ENCODE results near the gene HECTD2. TPM values are rescaled to one million over a fixed set of nuclear protein-coding genes. Genes with fewer than 3 reads are reported as not detected.
"Not testable (repeated sequence)": the region's sequence is repeated elsewhere in the genome, so short reads cannot be mapped to it uniquely, and the experiment has no call there.

The HECTD2 gene
- total and polyA plus RNA-seq, 5 donors: 4.6 to 13.4 (median 9.5) TPM

- DNase-seq; intact Hi-C loops (cut with DNase I); H3K27me3 ChIP-seq (ENCODE audit: control insufficient read depth, insufficient read depth); ATAC-seq; H3K4me3 ChIP-seq (ENCODE audit: low read length); H3K9me3 ChIP-seq (ENCODE audit: control insufficient read depth, low read length); H3K4me1 ChIP-seq (ENCODE audit: control insufficient read depth, insufficient read depth, low read length); H3K27ac ChIP-seq (ENCODE audit: low read length): not testable (repeated sequence)
- 100% methylated on average over 2 of the region's 2 CpGs for WGBS
Measured at GRCh38 chr10:91438228-91438627, 28.1 kb downstream of the HECTD2 start.

- no peaks in the 10 kb centered on the region for H3K27me3 ChIP-seq (ENCODE audit: control insufficient read depth, insufficient read depth)
- ATAC-seq (no peak), DNase-seq (no peak)
- intact Hi-C loops (cut with DNase I): no loop called here
- 30% methylated on average over 6 of the region's 6 CpGs for WGBS
- H3K27ac ChIP-seq (ENCODE audit: low read length): no peak overlapping the region
- H3K4me1 ChIP-seq (ENCODE audit: control insufficient read depth, insufficient read depth, low read length): no peaks in the 10 kb centered on the region
- H3K4me3 ChIP-seq (ENCODE audit: low read length): no peak overlapping the region
- no peaks in the 10 kb centered on the region for H3K9me3 ChIP-seq (ENCODE audit: control insufficient read depth, low read length)
Measured at GRCh38 chr10:91444211-91445182, 34.4 kb downstream of the HECTD2 start.

GRCh38 chr10:91452063-91452462 lies 41.9 kb downstream of the HECTD2 start:
- Histone ChIP-seq H3K27ac (ENCODE audit: low read length) (no peak overlapping the region), H3K27me3 (ENCODE audit: control insufficient read depth, insufficient read depth) (no peaks in the 10 kb centered on the region), H3K4me3 (ENCODE audit: low read length) (no peak overlapping the region), H3K4me1 (ENCODE audit: control insufficient read depth, insufficient read depth, low read length) (no peaks in the 10 kb centered on the region), H3K9me3 (ENCODE audit: control insufficient read depth, low read length) (no peaks in the 10 kb centered on the region)
- ATAC-seq: no peak
- DNase-seq: no peak
- intact Hi-C loops (cut with DNase I): no loop called here

GRCh38 chr10:91453535-91453934 lies 43.4 kb downstream of the HECTD2 start:
- Histone ChIP-seq H3K4me1 (ENCODE audit: control insufficient read depth, insufficient read depth, low read length) (no peaks in the 10 kb centered on the region), H3K27ac (ENCODE audit: low read length) (no peak overlapping the region), H3K4me3 (ENCODE audit: low read length) (no peak overlapping the region), H3K9me3 (ENCODE audit: control insufficient read depth, low read length) (no peaks in the 10 kb centered on the region), H3K27me3 (ENCODE audit: control insufficient read depth, insufficient read depth) (no peaks in the 10 kb centered on the region)
- intact Hi-C loops (cut with DNase I): no loop called here
- ATAC-seq (no peak), DNase-seq (no peak)

- ATAC-seq; DNase-seq; H3K4me3 ChIP-seq (ENCODE audit: low read length); intact Hi-C loops (cut with DNase I); H3K4me1 ChIP-seq (ENCODE audit: control insufficient read depth, insufficient read depth, low read length); H3K27me3 ChIP-seq (ENCODE audit: control insufficient read depth, insufficient read depth); H3K9me3 ChIP-seq (ENCODE audit: control insufficient read depth, low read length); H3K27ac ChIP-seq (ENCODE audit: low read length): not testable (repeated sequence)
- 97% methylated on average over 1 of the region's 1 CpG for WGBS
Measured at GRCh38 chr10:91455135-91455534, 45.0 kb downstream of the HECTD2 start.

- intact Hi-C loops (cut with DNase I): no loop called here
- 72% methylated on average over 3 of the region's 3 CpGs for WGBS
- DNase-seq: no peak
- no peaks in the 10 kb centered on the region for H3K4me1 ChIP-seq (ENCODE audit: control insufficient read depth, insufficient read depth, low read length)
- H3K9me3 ChIP-seq (ENCODE audit: control insufficient read depth, low read length): no peaks in the 10 kb centered on the region
- no peak for ATAC-seq
- no peak overlapping the region for H3K27ac ChIP-seq (ENCODE audit: low read length)
- no peaks in the 10 kb centered on the region for H3K27me3 ChIP-seq (ENCODE audit: control insufficient read depth, insufficient read depth)
- no peak overlapping the region for H3K4me3 ChIP-seq (ENCODE audit: low read length)
Measured at GRCh38 chr10:91460681-91461080, 50.5 kb downstream of the HECTD2 start.

GRCh38 chr10:91462423-91462822 lies 52.3 kb downstream of the HECTD2 start:
- intact Hi-C loops (cut with DNase I): no loop called here
- ATAC-seq (no peak), DNase-seq (no peak)
- H3K27me3 ChIP-seq (ENCODE audit: control insufficient read depth, insufficient read depth): no peaks in the 10 kb centered on the region
- no peaks in the 10 kb centered on the region for H3K4me1 ChIP-seq (ENCODE audit: control insufficient read depth, insufficient read depth, low read length)
- no peak overlapping the region for H3K4me3 ChIP-seq (ENCODE audit: low read length)
- H3K9me3 ChIP-seq (ENCODE audit: control insufficient read depth, low read length): no peaks in the 10 kb centered on the region
- H3K27ac ChIP-seq (ENCODE audit: low read length): no peak overlapping the region

GRCh38 chr10:91464500-91464899 lies 54.4 kb downstream of the HECTD2 start:
- Histone ChIP-seq H3K27ac (ENCODE audit: low read length) (no peak overlapping the region), H3K27me3 (ENCODE audit: control insufficient read depth, insufficient read depth) (no peaks in the 10 kb centered on the region), H3K4me3 (ENCODE audit: low read length) (no peak overlapping the region), H3K9me3 (ENCODE audit: control insufficient read depth, low read length) (no peaks in the 10 kb centered on the region), H3K4me1 (ENCODE audit: control insufficient read depth, insufficient read depth, low read length) (no peaks in the 10 kb centered on the region)
- intact Hi-C loops (cut with DNase I): no loop called here
- ATAC-seq (no peak), DNase-seq (no peak)
- WGBS: 94% methylated on average over 2 of the region's 2 CpGs

GRCh38 chr10:91465261-91465660 lies 55.1 kb downstream of the HECTD2 start:
- H3K27ac ChIP-seq (ENCODE audit: low read length): no peak overlapping the region
- H3K9me3 ChIP-seq (ENCODE audit: control insufficient read depth, low read length): no peaks in the 10 kb centered on the region
- no peaks in the 10 kb centered on the region for H3K4me1 ChIP-seq (ENCODE audit: control insufficient read depth, insufficient read depth, low read length)
- DNase-seq (no peak), ATAC-seq (no peak)
- intact Hi-C loops (cut with DNase I): no loop called here
- no peaks in the 10 kb centered on the region for H3K27me3 ChIP-seq (ENCODE audit: control insufficient read depth, insufficient read depth)
- 100% methylated on average over 1 of the region's 1 CpG for WGBS
- no peak overlapping the region for H3K4me3 ChIP-seq (ENCODE audit: low read length)

GRCh38 chr10:91467114-91467513 lies 57.0 kb downstream of the HECTD2 start:
- ATAC-seq (no peak), DNase-seq (peak in 1 of 3 donors; percentile 32)
- intact Hi-C loops (cut with DNase I): no loop called here
- no peaks in the 10 kb centered on the region for H3K4me1 ChIP-seq (ENCODE audit: control insufficient read depth, insufficient read depth, low read length)
- over 99% methylated on average over 4 of the region's 4 CpGs for WGBS
- no peaks in the 10 kb centered on the region for H3K27me3 ChIP-seq (ENCODE audit: control insufficient read depth, insufficient read depth)
- no peaks in the 10 kb centered on the region for H3K9me3 ChIP-seq (ENCODE audit: control insufficient read depth, low read length)
- no peak overlapping the region for H3K27ac ChIP-seq (ENCODE audit: low read length)
- H3K4me3 ChIP-seq (ENCODE audit: low read length): no peak overlapping the region

- intact Hi-C loops (cut with DNase I): no loop called here
- Histone ChIP-seq H3K9me3 (ENCODE audit: control insufficient read depth, low read length) (no peaks in the 10 kb centered on the region), H3K4me3 (ENCODE audit: low read length) (no peak overlapping the region), H3K27me3 (ENCODE audit: control insufficient read depth, insufficient read depth) (no peaks in the 10 kb centered on the region), H3K27ac (ENCODE audit: low read length) (no peak overlapping the region), H3K4me1 (ENCODE audit: control insufficient read depth, insufficient read depth, low read length) (no peaks in the 10 kb centered on the region)
- no peak for ATAC-seq
- 97% methylated on average over 1 of the region's 1 CpG for WGBS
- DNase-seq: no peak
Measured at GRCh38 chr10:91471602-91472001, 61.5 kb downstream of the HECTD2 start.
